C4-2B (cell line): ENCODE results near the gene C2orf80.

Source experiments
- ZFX ChIP-seq: fragments of 450-650 bp; IDR thresholded peaks from 2 replicates; pipeline ENCODE4 v1.6.1; 2017
- TF ChIP-seq, protein P1 (sequence below): fragments of 450-650 bp; conservative IDR thresholded peaks from 2 replicates; pipeline ENCODE4 v1.5.1; 2017; ENCODE audit warnings: mild to moderate bottlenecking

DNA sequence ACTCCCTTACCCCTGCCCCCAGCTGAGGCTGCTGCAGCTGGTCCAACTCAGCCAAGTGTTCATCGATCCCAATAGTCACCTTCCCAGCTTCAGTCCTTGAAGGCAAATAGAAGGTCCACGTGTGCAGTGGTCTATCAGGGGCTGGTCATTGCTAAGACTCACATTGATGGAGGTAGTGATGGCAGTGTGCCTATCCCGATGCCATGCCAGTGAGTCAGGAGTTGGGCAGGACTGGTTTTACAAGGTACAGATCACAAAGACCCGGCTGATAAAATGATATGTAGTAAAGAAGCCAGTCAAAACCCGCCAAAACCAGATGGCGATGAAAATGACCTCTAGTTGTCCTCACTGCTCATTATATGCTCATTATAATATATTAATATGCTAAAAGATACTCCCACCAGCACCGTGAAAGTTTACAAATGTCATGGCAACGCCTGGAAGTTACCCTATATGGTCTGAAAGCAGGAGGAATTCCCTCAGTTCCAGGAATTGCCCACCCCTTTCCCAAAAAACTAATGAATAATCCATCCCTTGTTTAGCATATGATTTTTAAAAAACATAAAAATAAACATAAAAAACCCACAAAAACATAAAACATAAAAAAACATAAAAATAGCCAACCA lies 2.9 kb upstream of the C2orf80 start:
- TF ChIP-seq, protein P1, sequence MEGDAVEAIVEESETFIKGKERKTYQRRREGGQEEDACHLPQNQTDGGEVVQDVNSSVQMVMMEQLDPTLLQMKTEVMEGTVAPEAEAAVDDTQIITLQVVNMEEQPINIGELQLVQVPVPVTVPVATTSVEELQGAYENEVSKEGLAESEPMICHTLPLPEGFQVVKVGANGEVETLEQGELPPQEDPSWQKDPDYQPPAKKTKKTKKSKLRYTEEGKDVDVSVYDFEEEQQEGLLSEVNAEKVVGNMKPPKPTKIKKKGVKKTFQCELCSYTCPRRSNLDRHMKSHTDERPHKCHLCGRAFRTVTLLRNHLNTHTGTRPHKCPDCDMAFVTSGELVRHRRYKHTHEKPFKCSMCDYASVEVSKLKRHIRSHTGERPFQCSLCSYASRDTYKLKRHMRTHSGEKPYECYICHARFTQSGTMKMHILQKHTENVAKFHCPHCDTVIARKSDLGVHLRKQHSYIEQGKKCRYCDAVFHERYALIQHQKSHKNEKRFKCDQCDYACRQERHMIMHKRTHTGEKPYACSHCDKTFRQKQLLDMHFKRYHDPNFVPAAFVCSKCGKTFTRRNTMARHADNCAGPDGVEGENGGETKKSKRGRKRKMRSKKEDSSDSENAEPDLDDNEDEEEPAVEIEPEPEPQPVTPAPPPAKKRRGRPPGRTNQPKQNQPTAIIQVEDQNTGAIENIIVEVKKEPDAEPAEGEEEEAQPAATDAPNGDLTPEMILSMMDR, result no peak
- no peak for TF ChIP-seq ZFX
